IMR-90 (cell line): Measurements from ENCODE around the gene AUTS2. TPM values are rescaled to one million over a fixed set of nuclear protein-coding genes. Genes with fewer than 3 reads are reported as not detected.

Experiments
- ATAC-seq: fragments of 200-7000 bp; cut with Tn5 transposase; 2 replicates; pipeline ENCODE4 v1.9.1; 2020; ENCODE audit warnings: low read depth, mild to moderate bottlenecking, moderate library complexity
- BruUV-seq: library from RNA; stranded (reverse); fragments of 400-500 nt; replicated peaks from 2 replicates; lab custom pipeline; 2021; lab: Mats Ljungman, UMichigan
- CTCF ChIA-PET: fragments of 300-600 bp; formaldehyde crosslinking; extraction: SDS; loops from one replicate; lab custom pipeline; 2021; ENCODE audit warnings: antibody characterized with exemption; lab: Yijun Ruan, JAX
- POLR2A ChIA-PET: fragments of 300-600 bp; sonication (Branson Sonifier 250); formaldehyde crosslinking; loops from one replicate; lab custom pipeline; 2022; ENCODE audit warnings: antibody characterized with exemption; ENCODE audit not compliant: unreplicated experiment; lab: Charles Lee
- DNase-seq: peaks from one replicate; pipeline ENCODE4 v3.0.0; 2013
- H2AFZ ChIP-seq: replicated peaks from 2 replicates; pipeline ENCODE3; 2013; ENCODE audit warnings: low read length, mild to moderate bottlenecking; ENCODE audit not compliant: poor library complexity
- H2AK5ac ChIP-seq: 2 replicates; pipeline ENCODE4 v1.6.1; 2013; ENCODE audit warnings: low read depth, low read length, inconsistent platforms
- H2AK9ac ChIP-seq: replicated peaks from 2 replicates; pipeline ENCODE3; 2013; ENCODE audit warnings: mild to moderate bottlenecking, low read depth, low read length, moderate library complexity; ENCODE audit not compliant: poor library complexity
- H2BK120ac ChIP-seq: 2 replicates; pipeline ENCODE4 v1.6.1; 2013; ENCODE audit warnings: low read depth, low read length, inconsistent platforms
- H2BK15ac ChIP-seq: 3 replicates; pipeline ENCODE4 v1.6.1; 2013; ENCODE audit warnings: low read depth, low read length, inconsistent platforms
- H2BK20ac ChIP-seq: 2 replicates; pipeline ENCODE4 v1.6.1; 2013; ENCODE audit warnings: low read depth, mild to moderate bottlenecking, inconsistent platforms, low read length, moderate library complexity
- H2BK5ac ChIP-seq: 2 replicates; pipeline ENCODE4 v1.6.1; 2013; ENCODE audit warnings: mild to moderate bottlenecking, low read depth, low read length, inconsistent platforms; ENCODE audit not compliant: poor library complexity, severe bottlenecking
- H3K14ac ChIP-seq: replicated peaks from 2 replicates; pipeline ENCODE4 v1.6.1; 2013; ENCODE audit warnings: low read depth, low read length, inconsistent platforms
- H3K18ac ChIP-seq: 2 replicates; pipeline ENCODE4 v1.6.1; 2013; ENCODE audit warnings: low read depth, low read length, control low read depth
- H3K23ac ChIP-seq: 2 replicates; pipeline ENCODE4 v1.6.1; 2013; ENCODE audit warnings: low read depth, low read length, inconsistent platforms
- H3K27ac ChIP-seq: 2 replicates; pipeline ENCODE4 v1.5.1; 2013; ENCODE audit warnings: mild to moderate bottlenecking, control low read depth, low read length; ENCODE audit not compliant: insufficient read depth
- H3K27me3 ChIP-seq: 2 replicates; pipeline ENCODE4 v1.6.1; 2013; ENCODE audit warnings: low read length; ENCODE audit not compliant: control insufficient read depth, insufficient read depth
- H3K36me3 ChIP-seq: 2 replicates; pipeline ENCODE4 v1.6.1; 2013; ENCODE audit warnings: low read length, mixed read lengths; ENCODE audit not compliant: control insufficient read depth, insufficient read depth
- H3K4ac ChIP-seq: 2 replicates; pipeline ENCODE4 v1.6.1; 2013; ENCODE audit warnings: low read depth, low read length, inconsistent platforms
- H3K4me1 ChIP-seq: 2 replicates; pipeline ENCODE4 v1.6.1; 2013; ENCODE audit warnings: low read length, mixed read lengths; ENCODE audit not compliant: control insufficient read depth, insufficient read depth
- H3K4me2 ChIP-seq: 2 replicates; pipeline ENCODE4 v1.6.1; 2013; ENCODE audit warnings: low read depth, mild to moderate bottlenecking, control low read depth, low read length, moderate library complexity
- H3K4me3 ChIP-seq: 2 replicates; pipeline ENCODE4 v1.5.1; 2013; ENCODE audit warnings: low read depth, mild to moderate bottlenecking, control low read depth, low read length, moderate library complexity; ENCODE audit not compliant: insufficient read depth
- H3K56ac ChIP-seq: 2 replicates; pipeline ENCODE4 v1.6.1; 2013; ENCODE audit warnings: low read length, inconsistent platforms; ENCODE audit not compliant: insufficient read depth; ENCODE audit errors: extremely low read depth
- H3K79me1 ChIP-seq, 2 experiments: 2 replicates each; pipeline ENCODE4 v1.6.1; 2013; ENCODE audit warnings: low read length in 2 of 2, inconsistent platforms in 1 of 2, low read depth in 1 of 2
- H3K9ac ChIP-seq: 2 replicates; pipeline ENCODE4 v1.6.1; 2013; ENCODE audit warnings: low read depth, low read length, control low read depth
- H3K9me1 ChIP-seq: 2 replicates; pipeline ENCODE4 v1.6.1; 2013; ENCODE audit warnings: low read length, inconsistent platforms; ENCODE audit not compliant: insufficient read depth
- H3K9me3 ChIP-seq: 2 replicates; pipeline ENCODE4 v1.6.1; 2013; ENCODE audit warnings: low read length; ENCODE audit not compliant: control insufficient read depth, insufficient read depth
- H4K20me1 ChIP-seq: 2 replicates; pipeline ENCODE4 v1.6.1; 2013; ENCODE audit warnings: low read length, inconsistent platforms; ENCODE audit not compliant: insufficient read depth
- H4K5ac ChIP-seq: 2 replicates; pipeline ENCODE4 v1.6.1; 2013; ENCODE audit warnings: mild to moderate bottlenecking, low read depth, low read length, control low read depth
- H4K8ac ChIP-seq, 2 experiments: 2 replicates each; pipeline ENCODE4 v1.6.1; 2013; ENCODE audit warnings: low read depth in 2 of 2, low read length in 2 of 2, control low read depth in 1 of 2, inconsistent platforms in 1 of 2
- H4K91ac ChIP-seq: 2 replicates; pipeline ENCODE4 v1.6.1; 2013; ENCODE audit warnings: low read depth, low read length, inconsistent platforms; ENCODE audit not compliant: insufficient read depth
- BHLHE40 ChIP-seq: fragments of 150-350 bp; IDR thresholded peaks from 2 replicates; pipeline ENCODE4 v1.6.1; 2016; ENCODE audit warnings: mild to moderate bottlenecking, low read depth, low read length
- CEBPB ChIP-seq: IDR thresholded peaks from 2 replicates; pipeline ENCODE4 v1.6.1; 2012; ENCODE audit warnings: low read depth, low read length, improper control_type of control experiment
- CHD1 ChIP-seq: IDR thresholded peaks from 2 replicates; pipeline ENCODE4 v1.6.1; 2012; ENCODE audit warnings: low read depth, low read length, improper control_type of control experiment
- CTCF ChIP-seq: conservative IDR thresholded peaks from 2 replicates; pipeline ENCODE4 v1.5.1; 2012; ENCODE audit warnings: mild to moderate bottlenecking, low read depth, low read length, improper control_type of control experiment
- ELK1 ChIP-seq: fragments of 150-350 bp; IDR thresholded peaks from 2 replicates; pipeline ENCODE4 v1.6.1; 2016; ENCODE audit warnings: low read depth, mild to moderate bottlenecking, low read length, moderate library complexity, borderline replicate concordance
- FOS ChIP-seq: fragments of 150-350 bp; IDR thresholded peaks from 2 replicates; pipeline ENCODE4 v1.6.1; 2016; ENCODE audit warnings: low read depth, low read length
- MAFK ChIP-seq: IDR thresholded peaks from 2 replicates; pipeline ENCODE4 v1.6.1; 2012; ENCODE audit warnings: low read depth, low read length, improper control_type of control experiment
- MAZ ChIP-seq: IDR thresholded peaks from 2 replicates; pipeline ENCODE4 v1.6.1; 2012; ENCODE audit warnings: low read depth, mild to moderate bottlenecking, low read length, improper control_type of control experiment, moderate library complexity, borderline replicate concordance
- MXI1 ChIP-seq: IDR thresholded peaks from 2 replicates; pipeline ENCODE4 v1.6.1; 2012; ENCODE audit warnings: low read depth, mild to moderate bottlenecking, low read length, moderate library complexity, borderline replicate concordance
- NFE2L2 ChIP-seq: fragments of 150-350 bp; IDR thresholded peaks from 2 replicates; pipeline ENCODE4 v1.6.1; 2016; ENCODE audit warnings: low read depth, mild to moderate bottlenecking, low read length
- POLR2A ChIP-seq: IDR thresholded peaks from 2 replicates; pipeline ENCODE4 v1.6.1; 2012; ENCODE audit warnings: mild to moderate bottlenecking, low read depth, low read length
- RAD21 ChIP-seq: IDR thresholded peaks from 2 replicates; pipeline ENCODE4 v1.6.1; 2012; ENCODE audit warnings: low read length, improper control_type of control experiment
- RCOR1 ChIP-seq: IDR thresholded peaks from 2 replicates; pipeline ENCODE4 v1.6.1; 2012; ENCODE audit warnings: mild to moderate bottlenecking, low read length, improper control_type of control experiment; ENCODE audit not compliant: insufficient replicate concordance
- RFX5 ChIP-seq: IDR thresholded peaks from 2 replicates; pipeline ENCODE4 v1.8.0; 2012; ENCODE audit warnings: low read depth, mild to moderate bottlenecking, low read length, moderate library complexity
- USF2 ChIP-seq: fragments of 150-350 bp; IDR thresholded peaks from 2 replicates; pipeline ENCODE4 v1.6.1; 2017; ENCODE audit warnings: mild to moderate bottlenecking, antibody characterized with exemption, low read length, low read depth
- WGBS, 2 experiments: methylation state at CpG; one replicate each; pipeline versions ENCODE4 v1.1.5 to v1.1.7; 2013; ENCODE audit warnings: missing lambda C conversion rate in 2 of 2; ENCODE audit not compliant: insufficient read length in 1 of 2; ENCODE audit errors: extremely low coverage in 2 of 2; 5-methylcytosine and 5-hydroxymethylcytosine counted together
- dilution Hi-C: fragments of 300-500 bp; cut with HindIII; formaldehyde crosslinking; loops from one replicate; pipeline ENCODE4 v1.14.3; 2018; ENCODE audit warnings: low sequenced_read_pairs; ENCODE audit not compliant: unreplicated experiment
- in situ Hi-C: fragments of 300-500 bp; cut with MboI; formaldehyde crosslinking; loops from 3 replicates; pipeline ENCODE4 v1.14.3; 2019; ENCODE audit warnings: low sequenced_read_pairs, inconsistent platforms, mixed read lengths
- intact Hi-C: fragments of 100-400 bp; cut with micrococcal nuclease; formaldehyde crosslinking; loops from 2 replicates; pipeline ENCODE4 v1.10.0; 2022
- polyA plus RNA-seq, 3 experiments: library from polyadenylated mRNA; depleted of rRNA; stranded (reverse); fragments of >200 nt; gene quantifications; 2 replicates each; pipeline ENCODE4 v1.2.3, GENCODE V29; 2012; ENCODE audit warnings: low replicate concordance in 1 of 3
- total RNA-seq: library from RNA; depleted of rRNA; stranded (reverse); fragments of >200 nt; gene quantifications from 2 replicates; pipeline ENCODE4 v1.2.3, GENCODE V29; 2012

The AUTS2 gene
- total and polyA plus RNA-seq, 2 of the 4 experiments (the other 2 are of a cell fraction): 0.90 to 3.0 TPM

- Histone ChIP-seq H3K9ac (no peak overlapping the region), H3K9me3 (no peaks in the 10 kb centered on the region), H3K23ac (no peak overlapping the region), H2AK5ac (no peak overlapping the region), H4K20me1 (no peaks in the 10 kb centered on the region), H4K91ac (no peak overlapping the region), H3K9me1 (no peaks in the 10 kb centered on the region), H2BK20ac (no peak overlapping the region), H4K8ac (no peak overlapping the region), H3K79me1 (no peaks in the 10 kb centered on the region), H3K27me3 (no peaks in the 10 kb centered on the region), H2AFZ (no peak overlapping the region), H2BK15ac (no peak overlapping the region), H3K4me2 (no peak overlapping the region), H2BK5ac (no peak overlapping the region), H2AK9ac (no peak overlapping the region), H3K4me1 (no peaks in the 10 kb centered on the region), H3K27ac (no peak overlapping the region), H4K5ac (no peak overlapping the region), H2BK120ac (no peak overlapping the region), H3K18ac (no peak overlapping the region), H3K14ac (no peak overlapping the region), H3K4ac (no peak overlapping the region), H3K56ac (no peak overlapping the region), H3K36me3 (no peaks in the 10 kb centered on the region), H3K4me3 (no peak overlapping the region)
- ATAC-seq (peak; percentile 17; the same call in 1 of the 2 replicates), DNase-seq (no peak)
- WGBS, 2 experiments: 50% methylated on average over 2 of the region's 9 CpGs; no CpG with 5 or more reads in 1 of the 2 experiments
- TF ChIP-seq BHLHE40 (no peak), FOS (no peak), CHD1 (no peak), MXI1 (no peak), RAD21 (no peak), CTCF (no peak), USF2 (no peak), MAZ (no peak), RCOR1 (no peak), ELK1 (no peak), NFE2L2 (no peak), POLR2A (no peak), RFX5 (no peak), MAFK (no peak), CEBPB (no peak)
- ChIA-PET POLR2A (no interaction called here), CTCF (no interaction called here)
- in situ Hi-C loops: no loop called here
- intact Hi-C loops: no loop called here
- no TSS peak for BruUV-seq
- dilution Hi-C loops: no loop called here
Observed at GRCh38 chr7:69871886-69872569, 273.8 kb downstream of the AUTS2 start.
